HepG2 (cell line): Measurements from ENCODE around the gene VAMP2. TPM values are rescaled to one million over a fixed set of nuclear protein-coding genes. Genes with fewer than 3 reads are reported as not detected.
A peak's percentile ranks its signal among the peaks of the same experiment; 100 is the strongest.

Experiments used
- CBX5 ChIP-seq: sonication (generic); formaldehyde crosslinking; IDR thresholded peaks from 2 replicates; pipeline ENCODE4 v1.4.0; 2020; ENCODE audit warnings: missing genetic modification reagents, borderline replicate concordance
- ELF1 ChIP-seq: sonication (generic); formaldehyde crosslinking; IDR thresholded peaks from 2 replicates; pipeline ENCODE4 v1.4.0; 2020; ENCODE audit warnings: missing genetic modification reagents
- FOXJ3 ChIP-seq: sonication (generic); formaldehyde crosslinking; IDR thresholded peaks from 2 replicates; pipeline ENCODE4 v1.4.0; 2020; ENCODE audit warnings: missing genetic modification reagents, mild to moderate bottlenecking, borderline replicate concordance
- HMG20B ChIP-seq: conservative IDR thresholded peaks from 2 replicates; pipeline ENCODE4 v1.6.1; 2016; ENCODE audit warnings: missing genetic modification reagents, missing compliant biosample characterization
- HNRNPH1 ChIP-seq: fragments of 200-400 bp; formaldehyde crosslinking; optimal IDR thresholded peaks from 2 replicates; pipeline ENCODE3; 2017; ENCODE audit warnings: mild to moderate bottlenecking, low read depth, low read length
- HNRNPK ChIP-seq: fragments of 200-400 bp; formaldehyde crosslinking; IDR thresholded peaks from 2 replicates; pipeline ENCODE4 v1.6.1; 2018; ENCODE audit warnings: low read length, low read depth, moderate library complexity, mild to moderate bottlenecking; ENCODE audit not compliant: poor library complexity, severe bottlenecking
- KDM5A ChIP-seq: fragments of 200-600 bp; sonication (generic); IDR thresholded peaks from 2 replicates; pipeline ENCODE4 v1.7.0; 2018; ENCODE audit warnings: antibody characterized with exemption, mild to moderate bottlenecking, low read length, borderline replicate concordance
- NRL ChIP-seq: sonication (generic); formaldehyde crosslinking; IDR thresholded peaks from 2 replicates; pipeline ENCODE4 v1.5.0; 2020; ENCODE audit warnings: missing genetic modification reagents, mild to moderate bottlenecking, moderate library complexity, borderline replicate concordance
- ZNF350 ChIP-seq: sonication (generic); formaldehyde crosslinking; IDR thresholded peaks from 2 replicates; pipeline ENCODE4 v1.4.0; 2020; ENCODE audit warnings: mild to moderate bottlenecking, low read depth, missing genetic modification reagents, borderline replicate concordance
- ZNF567 ChIP-seq: sonication (generic); formaldehyde crosslinking; IDR thresholded peaks from 2 replicates; pipeline ENCODE4 v1.8.1; 2023; ENCODE audit warnings: mild to moderate bottlenecking, missing genetic modification reagents, borderline replicate concordance
- ZNF607 ChIP-seq: sonication (generic); formaldehyde crosslinking; IDR thresholded peaks from 2 replicates; pipeline ENCODE4 v1.5.1; 2020; ENCODE audit warnings: missing genetic modification reagents, mild to moderate bottlenecking, borderline replicate concordance
- ZNF609 ChIP-seq: sonication (generic); formaldehyde crosslinking; IDR thresholded peaks from 2 replicates; pipeline ENCODE4 v1.4.0; 2020; ENCODE audit warnings: mild to moderate bottlenecking, missing genetic modification reagents, borderline replicate concordance
- ZNF629 ChIP-seq: sonication (generic); formaldehyde crosslinking; conservative IDR thresholded peaks from 2 replicates; pipeline ENCODE4 v1.5.0; 2020; ENCODE audit warnings: missing genetic modification reagents
- polyA plus RNA-seq, 8 experiments: library from polyadenylated mRNA; depleted of rRNA in 3 of 8; stranded (reverse) in 7 of 8; unstranded in 1 of 8; fragments of >200 nt; fragmentation: Illumina TruSeq in 4 of 8; extraction: Trizol in 4 of 8; gene quantifications; 2 replicates each; pipeline versions ENCODE4 v1.2.1 to v1.2.3, GENCODE V29; 2011 to 2016; ENCODE audit warnings: low read depth in 4 of 8, missing spikeins in 1 of 8, mixed read lengths in 1 of 8; ENCODE audit not compliant: insufficient read depth in 1 of 8
- total RNA-seq, 5 experiments: library from RNA; depleted of rRNA; stranded (reverse); fragments of >200 nt; fragmentation: Illumina TruSeq; extraction: Trizol; gene quantifications; 2 replicates each; pipeline ENCODE4 v1.2.3, GENCODE V29; 2016; ENCODE audit warnings: low read depth in 1 of 5
- TF ChIP-seq, protein P1 (sequence below): sonication (generic); formaldehyde crosslinking; IDR thresholded peaks from 2 replicates; pipeline ENCODE4 v1.4.0; 2020; ENCODE audit warnings: missing genetic modification reagents
- TF ChIP-seq, protein P2 (sequence below): sonication (generic); formaldehyde crosslinking; IDR thresholded peaks from 2 replicates; pipeline ENCODE4 v1.4.0; 2020; ENCODE audit warnings: missing genetic modification reagents
- TF ChIP-seq, protein P3 (sequence below): sonication (generic); formaldehyde crosslinking; IDR thresholded peaks from 2 replicates; pipeline ENCODE4 v1.4.0; 2020; ENCODE audit warnings: missing genetic modification reagents

Gene VAMP2
- total and polyA plus RNA-seq, 2 of the 13 experiments (the other 11 are each of a cell fraction or from before 2014, with no cell fraction given), result 3.9 to 17.2 TPM

DNA sequence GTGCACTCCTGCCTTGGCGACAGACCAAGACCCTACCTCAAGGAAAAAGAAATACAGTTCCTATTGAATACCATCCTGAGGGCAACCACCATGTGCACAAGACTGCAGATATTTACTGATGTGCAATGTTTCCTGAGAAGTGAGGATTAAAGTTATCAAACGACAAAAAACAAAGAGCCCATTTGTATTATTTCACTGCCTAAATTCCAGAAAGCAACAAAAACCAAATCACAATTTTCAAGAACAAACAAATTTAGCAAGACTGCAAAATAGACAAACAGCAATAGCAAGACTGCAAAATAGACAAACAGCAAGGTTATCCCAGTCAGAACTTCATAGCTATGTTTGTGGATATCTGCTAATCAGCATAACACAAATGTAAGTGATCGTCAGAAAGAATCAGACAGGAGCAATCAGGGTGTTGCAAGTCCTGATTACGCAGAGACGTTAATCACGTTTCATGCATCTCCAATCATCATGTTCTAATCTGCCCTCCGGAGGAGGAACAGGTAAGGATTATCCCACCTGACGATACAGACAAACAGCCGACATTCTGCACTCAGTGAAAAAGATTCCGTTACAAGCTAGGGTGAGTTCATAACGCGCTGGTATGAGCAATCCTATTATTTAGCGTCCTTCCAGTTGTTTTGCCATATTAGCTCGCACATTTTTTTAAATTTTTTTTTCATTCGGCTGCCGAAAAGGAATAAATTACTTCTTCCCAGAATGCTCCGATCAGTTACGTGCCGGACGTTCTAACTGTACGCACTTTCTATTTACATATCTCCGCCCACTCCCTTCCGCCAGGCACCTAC is 10.5 kb upstream of the VAMP2 start (continued):
- TF ChIP-seq NRL (CRISPR knock-in tag) (no peak), ELF1 (peak; percentile 73), CBX5 (peak; percentile 92), ZNF350 (CRISPR knock-in tag) (no peak), KDM5A (no peak), ZNF567 (CRISPR knock-in tag) (no peak), ZNF607 (CRISPR knock-in tag) (peak; percentile 93; the same call in 1 of the 2 replicates), HMG20B (CRISPR knock-in tag) (peak; percentile 86), HNRNPH1 (no peak), FOXJ3 (peak; percentile 93), ZNF609 (CRISPR knock-in tag) (peak; percentile 90), ZNF629 (CRISPR knock-in tag) (no peak; the same call in none of the 2 replicates), HNRNPK (no peak)
- TF ChIP-seq, protein P1, sequence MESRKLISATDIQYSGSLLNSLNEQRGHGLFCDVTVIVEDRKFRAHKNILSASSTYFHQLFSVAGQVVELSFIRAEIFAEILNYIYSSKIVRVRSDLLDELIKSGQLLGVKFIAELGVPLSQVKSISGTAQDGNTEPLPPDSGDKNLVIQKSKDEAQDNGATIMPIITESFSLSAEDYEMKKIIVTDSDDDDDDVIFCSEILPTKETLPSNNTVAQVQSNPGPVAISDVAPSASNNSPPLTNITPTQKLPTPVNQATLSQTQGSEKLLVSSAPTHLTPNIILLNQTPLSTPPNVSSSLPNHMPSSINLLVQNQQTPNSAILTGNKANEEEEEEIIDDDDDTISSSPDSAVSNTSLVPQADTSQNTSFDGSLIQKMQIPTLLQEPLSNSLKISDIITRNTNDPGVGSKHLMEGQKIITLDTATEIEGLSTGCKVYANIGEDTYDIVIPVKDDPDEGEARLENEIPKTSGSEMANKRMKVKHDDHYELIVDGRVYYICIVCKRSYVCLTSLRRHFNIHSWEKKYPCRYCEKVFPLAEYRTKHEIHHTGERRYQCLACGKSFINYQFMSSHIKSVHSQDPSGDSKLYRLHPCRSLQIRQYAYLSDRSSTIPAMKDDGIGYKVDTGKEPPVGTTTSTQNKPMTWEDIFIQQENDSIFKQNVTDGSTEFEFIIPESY (CRISPR knock-in tag), result peak; percentile 84
- TF ChIP-seq, protein P2, sequence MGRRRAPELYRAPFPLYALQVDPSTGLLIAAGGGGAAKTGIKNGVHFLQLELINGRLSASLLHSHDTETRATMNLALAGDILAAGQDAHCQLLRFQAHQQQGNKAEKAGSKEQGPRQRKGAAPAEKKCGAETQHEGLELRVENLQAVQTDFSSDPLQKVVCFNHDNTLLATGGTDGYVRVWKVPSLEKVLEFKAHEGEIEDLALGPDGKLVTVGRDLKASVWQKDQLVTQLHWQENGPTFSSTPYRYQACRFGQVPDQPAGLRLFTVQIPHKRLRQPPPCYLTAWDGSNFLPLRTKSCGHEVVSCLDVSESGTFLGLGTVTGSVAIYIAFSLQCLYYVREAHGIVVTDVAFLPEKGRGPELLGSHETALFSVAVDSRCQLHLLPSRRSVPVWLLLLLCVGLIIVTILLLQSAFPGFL (CRISPR knock-in tag), result peak; percentile 47; the same call in 1 of the 2 replicates
- TF ChIP-seq, protein P3, sequence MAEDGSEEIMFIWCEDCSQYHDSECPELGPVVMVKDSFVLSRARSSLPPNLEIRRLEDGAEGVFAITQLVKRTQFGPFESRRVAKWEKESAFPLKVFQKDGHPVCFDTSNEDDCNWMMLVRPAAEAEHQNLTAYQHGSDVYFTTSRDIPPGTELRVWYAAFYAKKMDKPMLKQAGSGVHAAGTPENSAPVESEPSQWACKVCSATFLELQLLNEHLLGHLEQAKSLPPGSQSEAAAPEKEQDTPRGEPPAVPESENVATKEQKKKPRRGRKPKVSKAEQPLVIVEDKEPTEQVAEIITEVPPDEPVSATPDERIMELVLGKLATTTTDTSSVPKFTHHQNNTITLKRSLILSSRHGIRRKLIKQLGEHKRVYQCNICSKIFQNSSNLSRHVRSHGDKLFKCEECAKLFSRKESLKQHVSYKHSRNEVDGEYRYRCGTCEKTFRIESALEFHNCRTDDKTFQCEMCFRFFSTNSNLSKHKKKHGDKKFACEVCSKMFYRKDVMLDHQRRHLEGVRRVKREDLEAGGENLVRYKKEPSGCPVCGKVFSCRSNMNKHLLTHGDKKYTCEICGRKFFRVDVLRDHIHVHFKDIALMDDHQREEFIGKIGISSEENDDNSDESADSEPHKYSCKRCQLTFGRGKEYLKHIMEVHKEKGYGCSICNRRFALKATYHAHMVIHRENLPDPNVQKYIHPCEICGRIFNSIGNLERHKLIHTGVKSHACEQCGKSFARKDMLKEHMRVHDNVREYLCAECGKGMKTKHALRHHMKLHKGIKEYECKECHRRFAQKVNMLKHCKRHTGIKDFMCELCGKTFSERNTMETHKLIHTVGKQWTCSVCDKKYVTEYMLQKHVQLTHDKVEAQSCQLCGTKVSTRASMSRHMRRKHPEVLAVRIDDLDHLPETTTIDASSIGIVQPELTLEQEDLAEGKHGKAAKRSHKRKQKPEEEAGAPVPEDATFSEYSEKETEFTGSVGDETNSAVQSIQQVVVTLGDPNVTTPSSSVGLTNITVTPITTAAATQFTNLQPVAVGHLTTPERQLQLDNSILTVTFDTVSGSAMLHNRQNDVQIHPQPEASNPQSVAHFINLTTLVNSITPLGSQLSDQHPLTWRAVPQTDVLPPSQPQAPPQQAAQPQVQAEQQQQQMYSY (CRISPR knock-in tag), result peak; percentile 77
